ENCODE results near the gene IGF2BP1. TPM values are rescaled to one million over a fixed set of nuclear protein-coding genes. Genes with fewer than 3 reads are reported as not detected.

IGF2BP1 gene
- total RNA-seq, 1 experiment from 2014 or later = 434 TPM

- Histone ChIP-seq H2AK5ac (ENCODE audit: insufficient read length, low read length) (no peak overlapping the region), H3K9ac (ENCODE audit: extremely low read depth, insufficient read length, low read length) (no peak overlapping the region), H3K18ac (ENCODE audit: insufficient read length, low read depth, low read length) (no peak overlapping the region), H3K23me2 (ENCODE audit: insufficient read length, low read depth, low read length, poor library complexity, severe bottlenecking) (no peaks in the 10 kb centered on the region), H3K4ac (ENCODE audit: low read depth, low read length) (no peak overlapping the region), H2BK12ac (ENCODE audit: insufficient read length, low read depth, low read length) (no peak overlapping the region), H3K9me3 (ENCODE audit: control insufficient read depth, low read depth, low read length) (no peaks in the 10 kb centered on the region), H4K91ac (ENCODE audit: insufficient read length, low read depth, low read length) (no peak overlapping the region), H4K5ac (ENCODE audit: insufficient read length, low read depth, low read length) (no peak overlapping the region), H2BK120ac (ENCODE audit: low read depth, low read length, poor library complexity, severe bottlenecking) (no peak overlapping the region), H3K14ac (ENCODE audit: insufficient read depth, low read length) (no peak overlapping the region), H3K79me2 (ENCODE audit: insufficient read depth, low read length) (no peaks in the 10 kb centered on the region), H3K4me2 (ENCODE audit: insufficient read depth, insufficient read length, low read length) (no peak overlapping the region), H3T11ph (ENCODE audit: low read length) (no peak overlapping the region), H3K79me1 (ENCODE audit: insufficient read depth, low read depth, low read length, poor library complexity, severe bottlenecking) (no peaks in the 10 kb centered on the region), H3K27me3 (ENCODE audit: insufficient read depth, low read length) (no peaks in the 10 kb centered on the region), H2AFZ (ENCODE audit: low read length) (no peak overlapping the region), H2BK5ac (ENCODE audit: insufficient read length, low read length) (no peak overlapping the region), H4K20me1 (ENCODE audit: control insufficient read depth, insufficient read depth, insufficient read length) (no peaks in the 10 kb centered on the region), H2BK15ac (ENCODE audit: low read depth, low read length) (no peak overlapping the region), H3K4me1 (ENCODE audit: insufficient read depth, low read length) (no peaks in the 10 kb centered on the region; the same call in 1 of the 2 replicates), H4K8ac (replicated peaks; ENCODE audit: insufficient read length, low read depth, low read length) (no peak overlapping the region), H3K56ac (ENCODE audit: insufficient read length, low read depth, low read length) (no peak overlapping the region), H3K27ac (ENCODE audit: insufficient read length, low read depth, low read length) (no peak overlapping the region), H3K23ac (ENCODE audit: insufficient read length, low read depth, low read length) (no peak overlapping the region), H2BK20ac (ENCODE audit: low read depth, low read length, poor library complexity, severe bottlenecking) (no peak overlapping the region)
- no CpG with 5 or more reads among the region's 3 CpGs for WGBS (ENCODE audit: extremely low coverage, insufficient read length, low lambda C conversion rate)
- Mint-ChIP-seq H3K27ac (no peak overlapping the region), H3K27me3 (ENCODE audit: low read depth) (peaks cover 15% of the 10 kb centered on the region), H3K36me3 (ENCODE audit: insufficient read depth in 1 of 3, low read depth in 3 of 3) (no peaks in the 10 kb centered on the region), H3K4me1 (peaks cover 34% of the 10 kb centered on the region in 2 experiments), H3K9me3 (no peaks in the 10 kb centered on the region), H3K4me3 (no peak overlapping the region)
- TF ChIP-seq CTCF (conservative IDR thresholded peaks at IDR 0.05) = no peak
- no peak for DNase-seq
Observed at GRCh38 chr17:48973806-48974205, 23.4 kb upstream of the IGF2BP1 start.

Data from H9 (cell line).